GM23338 (cell line): ENCODE data around the gene OR1E2. TPM values are rescaled to one million over a fixed set of nuclear protein-coding genes. Genes with fewer than 3 reads are reported as not detected.

ENCODE experiments used
- ATAC-seq: fragments of 200-7000 bp; cut with Tn5 transposase; 3 replicates; pipeline ENCODE4 v1.9.1; 2020
- DNase-seq: peaks from one replicate; pipeline ENCODE4 v3.0.0-alpha.2; 2015; ENCODE audit warnings: low spot score
- H2AFZ ChIP-seq: fragments of 200-600 bp; sonication (generic); 2 replicates; pipeline ENCODE4 v1.8.0; 2016; ENCODE audit warnings: antibody characterized with exemption, mild to moderate bottlenecking, moderate library complexity
- H3F3A ChIP-seq: fragments of 200-600 bp; sonication (generic); replicated peaks from 2 replicates; pipeline ENCODE4 v1.8.0; 2017; ENCODE audit warnings: antibody characterized with exemption, mixed run types, low read depth
- H3K27ac ChIP-seq: fragments of 200-600 bp; sonication (generic); 2 replicates; pipeline ENCODE4 v1.6.1; 2016; ENCODE audit warnings: low read depth
- H3K27me3 ChIP-seq: fragments of 200-600 bp; sonication (generic); 2 replicates; pipeline ENCODE4 v1.8.0; 2016; ENCODE audit warnings: mild to moderate bottlenecking, mixed run types, moderate library complexity; ENCODE audit not compliant: insufficient read depth
- H3K36me3 ChIP-seq: fragments of 200-600 bp; sonication (generic); 2 replicates; pipeline ENCODE4 v1.8.0; 2016; ENCODE audit warnings: mild to moderate bottlenecking; ENCODE audit not compliant: insufficient read depth
- H3K4me1 ChIP-seq: fragments of 200-600 bp; sonication (generic); 2 replicates; pipeline ENCODE4 v1.8.0; 2016; ENCODE audit warnings: mild to moderate bottlenecking, moderate library complexity; ENCODE audit not compliant: insufficient read depth
- H3K4me2 ChIP-seq: fragments of 200-600 bp; sonication (generic); 2 replicates; pipeline ENCODE4 v1.7.1; 2017; ENCODE audit warnings: mixed run types
- H3K4me3 ChIP-seq: fragments of 200-600 bp; sonication (generic); 2 replicates; pipeline ENCODE4 v1.6.1; 2016; ENCODE audit warnings: mixed run types
- H3K79me2 ChIP-seq: fragments of 200-600 bp; sonication (generic); replicated peaks from 2 replicates; pipeline ENCODE4 v1.8.0; 2017; ENCODE audit warnings: mild to moderate bottlenecking; ENCODE audit not compliant: insufficient read depth
- H3K9me2 ChIP-seq: fragments of 200-600 bp; sonication (generic); 2 replicates; pipeline ENCODE4 v1.8.0; 2017; ENCODE audit not compliant: insufficient read depth
- H4K20me1 ChIP-seq: fragments of 200-600 bp; sonication (generic); replicated peaks from 2 replicates; pipeline ENCODE4 v1.8.0; 2017; ENCODE audit warnings: mild to moderate bottlenecking; ENCODE audit not compliant: insufficient read depth
- H3K27ac Mint-ChIP-seq: 2 replicates; pipeline ENCODE4 v1.8.0; 2020; ENCODE audit warnings: inconsistent platforms, mild to moderate bottlenecking, moderate library complexity, mixed read lengths
- H3K27me3 Mint-ChIP-seq: 3 replicates; pipeline ENCODE4 v1.8.0; 2022; ENCODE audit warnings: low read depth, mild to moderate bottlenecking, moderate library complexity, mixed read lengths, inconsistent platforms; ENCODE audit not compliant: insufficient read depth, poor library complexity
- H3K36me3 Mint-ChIP-seq: 3 replicates; pipeline ENCODE4 v1.8.0; 2021; ENCODE audit warnings: low read depth, mild to moderate bottlenecking, inconsistent platforms, moderate library complexity, mixed read lengths
- H3K4me1 Mint-ChIP-seq: 3 replicates; pipeline ENCODE4 v1.8.0; 2020; ENCODE audit warnings: mild to moderate bottlenecking, inconsistent platforms, mixed read lengths
- H3K4me3 Mint-ChIP-seq: 3 replicates; pipeline ENCODE4 v1.8.0; 2021; ENCODE audit warnings: moderate library complexity, mild to moderate bottlenecking, inconsistent platforms, mixed read lengths
- H3K9me3 Mint-ChIP-seq: 3 replicates; pipeline ENCODE4 v1.8.0; 2020; ENCODE audit warnings: moderate library complexity, mild to moderate bottlenecking, inconsistent platforms, mixed read lengths
- CREB1 ChIP-seq: fragments of 250-450 bp; sonication (Bioruptor Pico); IDR thresholded peaks from 2 replicates; pipeline ENCODE4 v1.5.0; 2020; ENCODE audit warnings: low read depth, mild to moderate bottlenecking, moderate library complexity
- ETS1 ChIP-seq: IDR thresholded peaks from 2 replicates; pipeline ENCODE4 v1.6.1; 2016; ENCODE audit warnings: antibody characterized with exemption
- EZH2phosphoT487 ChIP-seq: fragments of 200-600 bp; sonication (generic); IDR thresholded peaks from one replicate; pipeline ENCODE4 v1.8.1; 2018; ENCODE audit warnings: antibody characterized with exemption; ENCODE audit not compliant: unreplicated experiment
- NANOG ChIP-seq: IDR thresholded peaks from 2 replicates; pipeline ENCODE4 v1.6.1; 2016; ENCODE audit warnings: antibody characterized with exemption, borderline replicate concordance
- ZNF114 ChIP-seq: fragments of 250-450 bp; sonication (Bioruptor Pico); IDR thresholded peaks from 2 replicates; pipeline ENCODE4 v1.5.0; 2020; ENCODE audit warnings: mild to moderate bottlenecking, moderate library complexity
- ZNF331 ChIP-seq: fragments of 250-450 bp; sonication (Bioruptor Pico); IDR thresholded peaks from 2 replicates; pipeline ENCODE4 v1.5.0; 2020; ENCODE audit warnings: low read depth, mild to moderate bottlenecking, moderate library complexity
- ZNF462 ChIP-seq: fragments of 250-450 bp; sonication (Bioruptor Pico); IDR thresholded peaks from 2 replicates; pipeline ENCODE4 v1.5.0; 2020; ENCODE audit warnings: mild to moderate bottlenecking, moderate library complexity
- polyA plus RNA-seq: library from polyadenylated mRNA; unstranded; fragments of >200 nt; fragmentation: Nextera tagmentation; extraction: Ambion mirVana; gene quantifications from 2 replicates; pipeline ENCODE4 v1.2.1, GENCODE V29; 2016
- total RNA-seq: library from RNA; depleted of rRNA; stranded (reverse); fragments of >200 nt; shearing (Covaris generic); gene quantifications from 2 replicates; pipeline ENCODE4 v1.2.3, GENCODE V29; 2014

The OR1E2 gene
- total and polyA plus RNA-seq, 2 experiments from 2014 or later: not detected

GRCh38 chr17:3389791-3390190 is 43.9 kb downstream of the OR1E2 start (continued):
- no peak for TF ChIP-seq ZNF462 (CRISPR knock-in tag)

GRCh38 chr17:3385869-3386816 is 47.5 kb downstream of the OR1E2 start, which contains the start of gene OR3A2:
TSS of gene OR3A2 (minus strand) at chr17:3386308.
- Histone ChIP-seq H2AFZ (peak within 1 kb of the TSS; percentile 86), H3K4me3 (peak within 1 kb of the TSS; percentile 46), H3K79me2 (no peaks in the 10 kb centered on the region), H3K36me3 (no peaks in the 10 kb centered on the region), H4K20me1 (no peaks in the 10 kb centered on the region), H3K27ac (no peak within 1 kb of the TSS), H3F3A (no peaks in the 10 kb centered on the region), H3K4me1 (no peaks in the 10 kb centered on the region), H3K27me3 (peaks cover 29% of the 10 kb centered on the region), H3K4me2 (peak within 1 kb of the TSS; percentile 67), H3K9me2 (no peaks in the 10 kb centered on the region; the same call in 1 of the 2 replicates)
- ATAC-seq (peak; percentile 91), DNase-seq (peak; percentile 69)
- Mint-ChIP-seq H3K27me3 (peaks cover 16% of the 10 kb centered on the region), H3K4me3 (peak within 1 kb of the TSS; percentile 57), H3K36me3 (no peaks in the 10 kb centered on the region), H3K27ac (no peak within 1 kb of the TSS), H3K4me1 (no peaks in the 10 kb centered on the region; the same call in 2 of the 3 replicates), H3K9me3 (peaks cover 20% of the 10 kb centered on the region; the same call in 2 of the 3 replicates)
- TF ChIP-seq ZNF331 (CRISPR knock-in tag): no peak
- no peak for TF ChIP-seq EZH2phosphoT487
- TF ChIP-seq CREB1 (CRISPR knock-in tag): no peak
- TF ChIP-seq ZNF114 (CRISPR knock-in tag): no peak
- no peak for TF ChIP-seq ETS1
- no peak for TF ChIP-seq NANOG
